Fibroblast of pulmonary artery (primary cell): ENCODE measurements around the gene EFCAB12.
"Not testable (repeated sequence)": the region's sequence is repeated elsewhere in the genome, so short reads cannot be mapped to it uniquely, and the experiment has no call there.

ENCODE experiments used
- DNase-seq: peaks from one replicate; pipeline ENCODE4 v3.0.0-alpha.2; 2010; ENCODE audit warnings: low read depth
- H3K4me3 ChIP-seq: replicated peaks from 2 replicates; pipeline ENCODE4 v1.5.1; 2011; ENCODE audit warnings: low read depth, mild to moderate bottlenecking, control low read depth, low read length, moderate library complexity
- TF ChIP-seq, protein P1 (sequence below): IDR thresholded peaks from 2 replicates; pipeline ENCODE4 v1.5.1; 2011; ENCODE audit warnings: mild to moderate bottlenecking, control low read depth, low read length, inconsistent platforms; ENCODE audit errors: missing control alignments

The EFCAB12 gene

DNA sequence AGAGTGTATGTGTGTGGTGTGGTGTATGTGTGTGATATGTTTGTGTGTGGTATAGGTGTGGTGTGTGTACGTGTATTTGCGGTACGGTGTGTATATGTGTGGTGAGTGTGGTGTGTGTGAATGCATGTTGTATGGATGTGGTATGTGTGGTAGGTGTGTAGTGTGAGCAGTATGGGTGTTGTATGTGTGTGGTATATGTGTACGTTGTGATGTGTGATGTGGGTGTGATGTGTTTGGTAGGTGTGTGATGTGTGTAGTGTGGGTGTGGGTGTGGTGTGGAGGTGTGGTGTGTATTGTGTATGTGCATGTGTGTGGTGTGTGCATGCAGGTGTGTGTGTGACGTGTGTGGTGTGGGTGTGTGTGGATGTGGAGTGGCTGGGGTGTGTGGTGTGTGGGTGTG, 58.7 kb downstream of the EFCAB12 start:
- no peak for DNase-seq
- TF ChIP-seq, protein P1, sequence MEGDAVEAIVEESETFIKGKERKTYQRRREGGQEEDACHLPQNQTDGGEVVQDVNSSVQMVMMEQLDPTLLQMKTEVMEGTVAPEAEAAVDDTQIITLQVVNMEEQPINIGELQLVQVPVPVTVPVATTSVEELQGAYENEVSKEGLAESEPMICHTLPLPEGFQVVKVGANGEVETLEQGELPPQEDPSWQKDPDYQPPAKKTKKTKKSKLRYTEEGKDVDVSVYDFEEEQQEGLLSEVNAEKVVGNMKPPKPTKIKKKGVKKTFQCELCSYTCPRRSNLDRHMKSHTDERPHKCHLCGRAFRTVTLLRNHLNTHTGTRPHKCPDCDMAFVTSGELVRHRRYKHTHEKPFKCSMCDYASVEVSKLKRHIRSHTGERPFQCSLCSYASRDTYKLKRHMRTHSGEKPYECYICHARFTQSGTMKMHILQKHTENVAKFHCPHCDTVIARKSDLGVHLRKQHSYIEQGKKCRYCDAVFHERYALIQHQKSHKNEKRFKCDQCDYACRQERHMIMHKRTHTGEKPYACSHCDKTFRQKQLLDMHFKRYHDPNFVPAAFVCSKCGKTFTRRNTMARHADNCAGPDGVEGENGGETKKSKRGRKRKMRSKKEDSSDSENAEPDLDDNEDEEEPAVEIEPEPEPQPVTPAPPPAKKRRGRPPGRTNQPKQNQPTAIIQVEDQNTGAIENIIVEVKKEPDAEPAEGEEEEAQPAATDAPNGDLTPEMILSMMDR, result no peak
- no peak overlapping the region for H3K4me3 ChIP-seq

DNA sequence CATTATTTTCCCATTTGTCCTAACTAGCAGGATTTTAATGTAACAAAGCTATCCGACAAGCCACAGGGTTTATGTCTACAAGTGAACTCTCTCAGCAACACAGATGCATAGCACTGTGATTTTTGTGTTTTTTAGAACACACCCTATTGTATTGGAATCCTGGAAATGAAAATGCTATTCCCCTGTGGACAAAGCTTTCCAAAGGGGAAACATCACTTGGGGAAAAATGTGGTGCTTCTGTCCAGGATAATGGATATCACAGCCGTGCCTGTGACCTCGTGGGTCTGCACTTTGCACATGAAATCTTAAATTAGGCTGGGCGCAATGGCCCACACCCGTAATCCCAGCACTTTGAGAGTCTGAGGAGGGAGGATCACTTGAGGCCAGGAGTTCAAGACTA, 60.6 kb downstream of the EFCAB12 start:
- TF ChIP-seq, protein P1, result no peak
- no peak overlapping the region for H3K4me3 ChIP-seq
- DNase-seq, result no peak

DNA sequence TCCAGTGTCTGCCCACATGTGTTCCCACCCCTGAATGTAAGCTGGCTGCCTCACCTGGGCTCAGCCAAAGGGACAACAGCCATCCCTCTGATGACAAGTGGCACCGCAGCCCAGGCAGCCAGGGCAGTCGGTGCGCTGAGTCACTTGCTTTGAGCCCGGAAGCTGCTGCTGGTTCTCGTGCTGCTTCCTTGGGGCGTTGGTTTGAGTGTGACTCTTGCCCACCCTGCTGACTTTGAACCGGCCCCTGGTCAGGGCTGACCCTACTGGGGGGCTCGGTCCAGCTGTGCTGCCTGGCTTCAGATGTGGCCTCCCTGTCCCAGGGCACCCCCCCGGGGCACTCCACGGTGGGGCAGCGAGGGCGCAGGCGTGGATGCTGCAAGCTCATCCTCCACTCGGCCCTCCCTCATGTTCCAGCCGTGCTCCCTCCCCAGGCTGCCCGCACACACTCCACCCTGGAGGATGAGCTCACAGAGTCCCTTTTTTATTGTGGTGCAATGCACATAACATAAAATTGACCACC, 62.1 kb downstream of the EFCAB12 start:
- DNase-seq, result no peak
- TF ChIP-seq, protein P1, result no peak
- no peak overlapping the region for H3K4me3 ChIP-seq

DNA sequence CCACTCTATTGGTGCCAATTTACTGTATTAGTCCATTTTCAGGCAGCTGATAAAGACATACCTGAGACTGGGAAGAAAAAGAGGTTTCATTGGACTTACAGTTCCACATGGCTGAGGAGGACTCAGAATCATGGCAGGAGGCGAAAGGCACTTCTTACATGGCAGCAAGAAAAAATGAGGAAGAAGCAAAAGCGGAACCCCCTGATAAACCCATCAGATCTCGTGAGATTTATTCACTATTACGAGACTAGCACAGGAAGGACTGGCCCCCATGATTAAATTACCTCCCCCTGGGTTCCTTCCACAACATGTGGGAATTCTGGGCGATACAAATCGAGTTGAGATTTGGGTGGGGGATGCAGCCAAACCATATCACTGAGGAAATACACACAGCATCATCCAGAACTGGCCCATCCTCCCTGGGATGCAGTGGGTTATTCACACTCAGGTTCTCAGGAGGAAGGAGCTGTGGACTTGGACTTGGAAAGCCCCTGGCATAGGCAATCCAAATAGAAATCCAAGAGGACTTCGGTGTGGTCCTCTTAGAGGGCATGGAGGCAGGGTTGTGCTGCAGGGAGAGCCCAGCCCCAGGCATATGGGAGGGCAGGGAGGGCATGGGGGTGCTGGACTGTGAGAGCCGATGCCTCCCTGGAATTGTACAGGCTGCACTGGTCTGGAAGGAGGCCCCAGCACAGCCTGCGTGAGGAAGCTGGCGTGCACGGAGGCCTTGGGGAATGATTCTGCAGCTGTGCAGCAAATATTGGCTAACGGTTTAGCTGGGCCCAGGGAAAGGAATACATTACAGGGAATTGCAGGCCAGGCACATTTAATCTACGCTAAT, 62.9 kb downstream of the EFCAB12 start:
- no peak for DNase-seq
- TF ChIP-seq, protein P1, result no peak
- no peak overlapping the region for H3K4me3 ChIP-seq

DNA sequence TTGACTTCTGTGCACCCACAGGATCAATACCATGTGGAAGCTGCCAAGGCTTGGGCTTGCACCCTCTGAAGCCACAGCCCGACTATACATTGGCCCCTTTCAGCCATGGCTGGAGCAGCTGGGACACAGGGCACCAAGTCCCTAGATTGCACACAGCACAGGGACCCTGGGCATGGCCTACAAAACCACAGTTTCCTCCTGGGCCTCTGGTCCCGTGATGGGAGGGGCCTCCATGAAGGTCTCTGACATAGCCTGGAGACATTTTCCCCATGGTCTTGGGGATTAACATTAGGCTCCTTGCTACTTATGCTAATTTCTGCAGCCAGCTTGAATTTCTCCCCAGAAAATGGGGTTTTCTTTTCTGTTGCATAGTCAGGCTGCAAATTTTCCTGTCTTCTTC, 63.6 kb downstream of the EFCAB12 start:
- not testable (repeated sequence) for DNase-seq, H3K4me3 ChIP-seq

DNA sequence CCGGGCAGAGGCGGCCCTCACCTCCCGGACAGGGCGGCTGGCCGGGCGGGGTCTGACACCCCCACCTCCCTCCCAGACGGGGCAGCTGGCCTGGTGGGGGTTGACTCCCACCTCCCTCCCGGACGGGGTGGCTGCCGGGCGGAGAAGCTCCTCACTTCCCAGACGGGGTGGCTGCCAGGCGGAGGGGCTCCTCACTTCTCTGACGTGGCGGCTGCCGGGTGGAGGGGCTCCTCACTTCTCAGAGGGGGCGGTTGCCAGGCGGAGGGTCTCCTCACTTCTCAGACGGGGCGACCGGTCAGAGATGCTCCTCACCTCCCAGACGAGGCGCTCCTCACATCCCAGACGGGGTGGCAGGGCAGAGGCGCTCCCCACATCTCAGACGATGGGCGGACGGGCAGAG, 65.1 kb downstream of the EFCAB12 start:
- not testable (repeated sequence) for DNase-seq, H3K4me3 ChIP-seq

DNA sequence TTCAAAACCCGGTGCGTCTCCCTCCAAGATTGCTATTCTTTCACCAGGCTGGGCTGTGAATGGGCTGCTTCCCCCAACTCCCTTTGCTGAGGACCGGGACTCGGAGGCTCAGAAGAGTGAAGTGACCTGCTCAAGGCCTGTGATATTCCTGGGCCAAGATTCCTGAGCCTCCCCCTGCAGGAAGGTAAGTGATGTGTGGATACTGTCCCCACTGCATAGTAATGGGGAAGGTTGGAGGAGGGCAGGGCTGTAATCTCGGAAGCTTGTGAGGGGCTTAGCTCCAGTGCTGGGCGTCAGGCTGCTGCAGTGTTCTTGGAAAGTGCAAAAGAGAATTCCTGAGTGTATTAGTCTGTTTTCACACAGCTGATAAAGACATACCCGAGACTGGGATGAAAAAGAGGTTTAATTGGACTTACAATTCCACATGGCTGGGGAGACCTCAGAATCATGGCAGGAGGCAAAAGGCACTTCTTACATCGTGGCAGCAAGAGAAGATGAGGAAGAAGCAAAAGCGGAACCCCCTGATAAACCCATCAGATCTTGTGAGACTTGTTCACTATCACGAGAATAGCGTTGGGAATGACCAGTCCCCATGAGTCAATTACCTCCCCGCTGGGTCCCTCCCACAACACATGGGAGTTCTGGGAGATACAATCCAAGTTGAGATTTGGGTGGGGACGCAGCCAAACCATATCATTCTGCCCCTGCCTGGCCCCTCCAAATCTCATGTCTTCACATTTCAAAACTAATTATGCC, 67.6 kb downstream of the EFCAB12 start:
- no peak overlapping the region for H3K4me3 ChIP-seq
- TF ChIP-seq, protein P1, result no peak

More for the DNA sequence above, 67.6 kb downstream of the EFCAB12 start:
- DNase-seq, result peak; percentile 21
